ENCODE measurements around the gene DOCK4.

GRCh38 chr7:111753968-111754367, 452.2 kb downstream of the DOCK4 start:
- TF ChIP-seq REST (IDR thresholded peaks at IDR 0.05; ENCODE audit: low read depth) (no peak), EP300 (IDR thresholded peaks at IDR 0.05; ENCODE audit: borderline replicate concordance) (no peak), RAD21 (IDR thresholded peaks at IDR 0.05; ENCODE audit: low read depth) (no peak), NFIC (IDR thresholded peaks at IDR 0.05) (no peak), MAX (IDR thresholded peaks at IDR 0.05) (no peak), USF1 (IDR thresholded peaks at IDR 0.05) (no peak), FOXM1 (IDR thresholded peaks at IDR 0.05; ENCODE audit: borderline replicate concordance, low read depth) (no peak), YY1 (IDR thresholded peaks at IDR 0.05; ENCODE audit: low read depth) (no peak), CEBPB (IDR thresholded peaks at IDR 0.05) (no peak), TEAD4 (IDR thresholded peaks at IDR 0.05) (no peak), TCF12 (IDR thresholded peaks at IDR 0.05; ENCODE audit: low read depth) (no peak), CREB1 (IDR thresholded peaks at IDR 0.05; ENCODE audit: low read depth) (no peak)
